Cardiac muscle cell (in vitro differentiated cells and primary cell): Measurements from ENCODE around the gene PINK1. TPM values are rescaled to one million over a fixed set of nuclear protein-coding genes. Genes with fewer than 3 reads are reported as not detected.
"Not testable (repeated sequence)": the region's sequence is repeated elsewhere in the genome, so short reads cannot be mapped to it uniquely, and the experiment has no call there.

Experiments
- DNase-seq, 2 donors: peaks; one replicate each; pipeline versions ENCODE4 v3.0.0 to v3.0.0-alpha.2; 2010 to 2017; ENCODE audit warnings: low read depth in 1 of 2, low spot score in 1 of 2
- H3K27ac ChIP-seq: fragments of 200-600 bp; sonication (generic); 2 replicates; pipeline ENCODE4 v1.5.1; 2016
- H3K27me3 ChIP-seq: fragments of 200-600 bp; sonication (generic); 2 replicates; pipeline ENCODE4 v1.6.0; 2016; ENCODE audit warnings: control low read depth
- H3K36me3 ChIP-seq: fragments of 200-600 bp; sonication (generic); 2 replicates; pipeline ENCODE4 v1.5.1; 2016; ENCODE audit warnings: control low read depth
- H3K4me1 ChIP-seq: fragments of 200-600 bp; sonication (generic); 2 replicates; pipeline ENCODE4 v1.8.1; 2017; ENCODE audit warnings: low read depth, mild to moderate bottlenecking, mixed run types
- H3K4me3 ChIP-seq: fragments of 200-600 bp; sonication (generic); 2 replicates; pipeline ENCODE4 v1.5.1; 2016; ENCODE audit warnings: mild to moderate bottlenecking
- H3K9me3 ChIP-seq: fragments of 200-600 bp; sonication (generic); 2 replicates; pipeline ENCODE4 v1.5.1; 2017; ENCODE audit warnings: low read depth, mild to moderate bottlenecking, control low read depth
- polyA plus RNA-seq: library from polyadenylated mRNA; unstranded; fragments of >200 nt; fragmentation: Nextera tagmentation; extraction: Ambion mirVana; gene quantifications from 2 replicates; pipeline ENCODE4 v1.2.1, GENCODE V29; 2016
- total RNA-seq: library from RNA; depleted of rRNA; stranded (reverse); fragments of >200 nt; gene quantifications from 2 replicates; pipeline ENCODE4 v1.2.3, GENCODE V29; 2016
- TF ChIP-seq, protein P1 (sequence below): IDR thresholded peaks from 2 replicates; pipeline ENCODE4 v1.5.1; 2012; ENCODE audit warnings: low read depth, mild to moderate bottlenecking, low read length

Gene PINK1
- total and polyA plus RNA-seq, 2 experiments from 2014 or later = 135 to 179 TPM

DNA sequence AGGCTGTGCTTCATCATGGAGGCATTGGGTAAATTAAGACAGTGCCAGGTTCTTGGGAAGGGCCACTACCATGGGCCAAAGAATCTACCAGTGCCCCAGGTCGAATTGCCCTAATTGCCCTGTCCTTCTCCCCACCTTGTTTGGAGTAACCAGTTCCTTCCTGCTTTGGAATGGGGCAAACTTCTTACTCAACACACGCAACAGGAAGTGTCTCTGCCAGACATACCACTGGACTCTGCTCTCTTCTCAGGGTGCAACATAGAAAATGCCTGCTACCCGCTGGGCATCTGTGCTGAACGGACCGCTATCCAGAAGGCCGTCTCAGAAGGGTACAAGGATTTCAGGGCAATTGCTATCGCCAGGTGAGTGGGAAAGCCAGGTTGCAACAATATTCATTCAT, 28.6 kb upstream of the PINK1 start:
- Histone ChIP-seq H3K27me3 (no peaks in the 10 kb centered on the region), H3K4me1 (no peaks in the 10 kb centered on the region), H3K27ac (no peak overlapping the region), H3K9me3 (no peaks in the 10 kb centered on the region), H3K4me3 (no peak overlapping the region), H3K36me3 (no peaks in the 10 kb centered on the region)
- no peak for DNase-seq
- TF ChIP-seq, protein P1, sequence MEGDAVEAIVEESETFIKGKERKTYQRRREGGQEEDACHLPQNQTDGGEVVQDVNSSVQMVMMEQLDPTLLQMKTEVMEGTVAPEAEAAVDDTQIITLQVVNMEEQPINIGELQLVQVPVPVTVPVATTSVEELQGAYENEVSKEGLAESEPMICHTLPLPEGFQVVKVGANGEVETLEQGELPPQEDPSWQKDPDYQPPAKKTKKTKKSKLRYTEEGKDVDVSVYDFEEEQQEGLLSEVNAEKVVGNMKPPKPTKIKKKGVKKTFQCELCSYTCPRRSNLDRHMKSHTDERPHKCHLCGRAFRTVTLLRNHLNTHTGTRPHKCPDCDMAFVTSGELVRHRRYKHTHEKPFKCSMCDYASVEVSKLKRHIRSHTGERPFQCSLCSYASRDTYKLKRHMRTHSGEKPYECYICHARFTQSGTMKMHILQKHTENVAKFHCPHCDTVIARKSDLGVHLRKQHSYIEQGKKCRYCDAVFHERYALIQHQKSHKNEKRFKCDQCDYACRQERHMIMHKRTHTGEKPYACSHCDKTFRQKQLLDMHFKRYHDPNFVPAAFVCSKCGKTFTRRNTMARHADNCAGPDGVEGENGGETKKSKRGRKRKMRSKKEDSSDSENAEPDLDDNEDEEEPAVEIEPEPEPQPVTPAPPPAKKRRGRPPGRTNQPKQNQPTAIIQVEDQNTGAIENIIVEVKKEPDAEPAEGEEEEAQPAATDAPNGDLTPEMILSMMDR = no peak

- H3K4me1 ChIP-seq, H3K36me3 ChIP-seq, H3K27ac ChIP-seq, H3K27me3 ChIP-seq, DNase-seq, H3K9me3 ChIP-seq, H3K4me3 ChIP-seq: not testable (repeated sequence)
Observed at GRCh38 chr1:20606801-20607570, 26.3 kb upstream of the PINK1 start.

- no peaks in the 10 kb centered on the region for H3K9me3 ChIP-seq
- TF ChIP-seq, protein P1 = no peak
- H3K36me3 ChIP-seq = no peaks in the 10 kb centered on the region
- no peak overlapping the region for H3K27ac ChIP-seq
- no peak overlapping the region for H3K4me3 ChIP-seq
- H3K4me1 ChIP-seq = no peaks in the 10 kb centered on the region
- no peaks in the 10 kb centered on the region for H3K27me3 ChIP-seq
- DNase-seq = no peak
Observed at GRCh38 chr1:20609541-20609940, 23.7 kb upstream of the PINK1 start.

DNA sequence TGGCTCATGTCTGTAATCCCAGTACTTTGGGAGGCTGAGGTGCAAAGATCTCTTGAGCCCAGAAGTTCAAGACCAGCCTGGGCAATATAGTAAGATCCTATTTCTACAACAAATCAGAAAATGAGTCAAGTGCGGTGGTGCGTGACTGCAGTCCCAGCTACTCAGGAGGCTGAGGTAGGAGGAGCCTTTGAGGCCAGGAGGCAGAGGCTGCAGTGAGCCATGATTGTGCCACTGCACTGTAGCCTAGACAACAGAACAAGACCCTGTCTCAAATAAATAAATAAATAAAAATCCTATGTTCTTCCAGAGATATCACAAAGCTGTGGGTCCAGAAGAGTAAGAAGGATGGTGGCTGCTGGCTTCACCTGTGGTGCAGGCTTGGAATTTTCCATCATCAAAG, 22.3 kb upstream of the PINK1 start:
- Histone ChIP-seq H3K27me3 (no peaks in the 10 kb centered on the region), H3K27ac (no peak overlapping the region), H3K4me3 (no peak overlapping the region), H3K9me3 (no peaks in the 10 kb centered on the region), H3K36me3 (no peaks in the 10 kb centered on the region), H3K4me1 (no peaks in the 10 kb centered on the region)
- DNase-seq = no peak
- TF ChIP-seq, protein P1 = no peak

GRCh38 chr1:20611652-20612051, 21.6 kb upstream of the PINK1 start:
- Histone ChIP-seq H3K4me1 (no peaks in the 10 kb centered on the region), H3K27me3 (no peaks in the 10 kb centered on the region), H3K36me3 (no peaks in the 10 kb centered on the region), H3K9me3 (no peaks in the 10 kb centered on the region), H3K4me3 (no peak overlapping the region), H3K27ac (no peak overlapping the region)
- no peak for DNase-seq
- TF ChIP-seq, protein P1 = no peak

DNA sequence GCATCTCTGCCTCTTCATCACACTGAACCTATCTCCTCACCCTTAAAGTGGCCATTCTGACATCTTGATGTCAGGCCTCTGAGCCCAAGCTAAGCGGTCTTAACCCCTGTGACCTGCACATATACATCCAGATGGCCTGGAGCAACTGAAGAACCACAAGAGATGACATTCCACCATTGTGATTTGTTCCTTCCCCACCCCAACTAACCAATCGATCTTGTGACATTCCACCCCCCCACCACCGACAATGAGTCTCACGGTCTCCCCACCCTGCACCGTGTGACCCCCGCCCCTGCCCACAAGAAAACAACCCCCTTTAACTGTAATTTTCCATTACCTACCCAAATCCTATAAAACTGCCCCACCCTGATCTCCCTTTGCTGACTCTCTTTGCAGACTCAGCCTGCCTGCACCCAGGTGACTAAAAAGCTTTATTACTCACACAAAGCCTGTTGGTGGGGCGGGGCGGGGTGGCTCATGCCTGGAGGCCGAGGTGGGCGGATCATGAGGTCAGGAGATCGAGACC, 21.0 kb upstream of the PINK1 start:
- Histone ChIP-seq H3K36me3 (no peaks in the 10 kb centered on the region), H3K4me3 (no peak overlapping the region), H3K27ac (no peak overlapping the region), H3K27me3 (no peaks in the 10 kb centered on the region), H3K4me1 (no peaks in the 10 kb centered on the region), H3K9me3 (no peaks in the 10 kb centered on the region)
- no peak for DNase-seq
- TF ChIP-seq, protein P1 = no peak
